Astrocyte (in vitro differentiated cells and primary cell): ENCODE measurements around the gene MCTP1.

ENCODE experiments used
- EZH2 ChIP-seq: IDR thresholded peaks from 2 replicates; pipeline ENCODE4 v1.6.1; 2012; ENCODE audit warnings: mild to moderate bottlenecking, low read length, inconsistent platforms; ENCODE audit not compliant: insufficient read depth
- TF ChIP-seq, protein P1 (sequence below): IDR thresholded peaks from 2 replicates; pipeline ENCODE4 v1.5.1; 2011; ENCODE audit warnings: low read depth, mild to moderate bottlenecking, inconsistent platforms, low read length, moderate library complexity; ENCODE audit not compliant: insufficient read depth

DNA sequence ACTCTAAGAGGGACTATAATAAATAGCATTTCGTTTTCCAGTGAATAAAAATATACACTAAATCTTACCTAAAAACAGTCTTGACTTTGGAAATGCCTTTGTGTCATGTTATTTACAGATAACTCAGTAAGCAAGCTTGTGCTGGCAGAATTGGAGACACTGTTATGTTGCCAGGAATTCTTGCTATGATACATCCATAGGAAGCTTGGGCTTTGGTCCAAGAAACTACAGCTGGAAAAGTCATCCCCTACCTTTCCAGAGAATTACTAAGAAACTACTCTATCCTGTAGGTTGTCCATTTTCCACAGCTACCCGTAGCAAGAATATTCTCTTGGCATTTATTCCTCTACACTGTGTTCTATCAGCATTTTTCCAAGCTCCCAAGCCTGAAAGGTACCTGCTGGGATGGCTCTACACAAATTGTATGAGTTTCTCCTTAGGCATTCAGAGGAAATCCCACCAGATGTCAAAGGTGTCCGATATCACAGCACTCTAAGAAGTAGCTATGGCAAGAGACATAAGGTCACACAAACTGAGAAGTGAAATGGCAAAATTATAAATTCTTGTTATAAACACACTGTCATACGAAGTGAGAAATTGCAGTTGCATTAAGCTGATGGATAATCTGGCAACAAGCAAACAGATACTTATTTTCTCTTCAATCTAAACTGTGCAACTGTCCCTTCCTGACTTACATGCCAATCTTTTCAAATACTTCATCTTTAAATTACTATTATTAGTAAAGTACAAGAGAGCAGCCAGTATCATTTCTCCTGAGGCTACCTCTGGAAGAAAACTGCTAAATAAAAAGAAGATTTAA, 68.5 kb downstream of the MCTP1 start:
- TF ChIP-seq, protein P1, sequence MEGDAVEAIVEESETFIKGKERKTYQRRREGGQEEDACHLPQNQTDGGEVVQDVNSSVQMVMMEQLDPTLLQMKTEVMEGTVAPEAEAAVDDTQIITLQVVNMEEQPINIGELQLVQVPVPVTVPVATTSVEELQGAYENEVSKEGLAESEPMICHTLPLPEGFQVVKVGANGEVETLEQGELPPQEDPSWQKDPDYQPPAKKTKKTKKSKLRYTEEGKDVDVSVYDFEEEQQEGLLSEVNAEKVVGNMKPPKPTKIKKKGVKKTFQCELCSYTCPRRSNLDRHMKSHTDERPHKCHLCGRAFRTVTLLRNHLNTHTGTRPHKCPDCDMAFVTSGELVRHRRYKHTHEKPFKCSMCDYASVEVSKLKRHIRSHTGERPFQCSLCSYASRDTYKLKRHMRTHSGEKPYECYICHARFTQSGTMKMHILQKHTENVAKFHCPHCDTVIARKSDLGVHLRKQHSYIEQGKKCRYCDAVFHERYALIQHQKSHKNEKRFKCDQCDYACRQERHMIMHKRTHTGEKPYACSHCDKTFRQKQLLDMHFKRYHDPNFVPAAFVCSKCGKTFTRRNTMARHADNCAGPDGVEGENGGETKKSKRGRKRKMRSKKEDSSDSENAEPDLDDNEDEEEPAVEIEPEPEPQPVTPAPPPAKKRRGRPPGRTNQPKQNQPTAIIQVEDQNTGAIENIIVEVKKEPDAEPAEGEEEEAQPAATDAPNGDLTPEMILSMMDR, result no peak
- no peak for TF ChIP-seq EZH2
